RPMI7951 (cell line): ENCODE data around the gene KLRG1. TPM values are rescaled to one million over a fixed set of nuclear protein-coding genes. Genes with fewer than 3 reads are reported as not detected.

ENCODE experiments used
- DNase-seq: peaks from one replicate; pipeline ENCODE4 v3.0.0-alpha.2; 2012; ENCODE audit warnings: low read depth
- total RNA-seq: library from RNA; depleted of rRNA; stranded (reverse); fragments of >200 nt; shearing (Covaris generic); gene quantifications from 2 replicates; pipeline ENCODE4 v1.2.3, GENCODE V29; 2014

The KLRG1 gene
- total RNA-seq, 1 experiment from 2014 or later = 1.4 TPM

- no peak for DNase-seq
These were observed 4.1 kb upstream of the KLRG1 start for GRCh38 chr12:8985213-8985754.

GRCh38 chr12:8987163-8987562, 2.2 kb upstream of the KLRG1 start:
- DNase-seq = no peak

- no peak for DNase-seq
These were observed 1.7 kb upstream of the KLRG1 start for GRCh38 chr12:8987685-8988084.

GRCh38 chr12:8991371-8992345, 2.3 kb downstream of the KLRG1 start:
- DNase-seq = no peak

- DNase-seq = no peak
These were observed 4.5 kb downstream of the KLRG1 start for GRCh38 chr12:8993827-8994226.

- no peak for DNase-seq
These were observed 5.9 kb downstream of the KLRG1 start for GRCh38 chr12:8995021-8995775.

GRCh38 chr12:8996682-8997405, 7.5 kb downstream of the KLRG1 start:
- DNase-seq = peak; percentile 54

- DNase-seq = no peak
These were observed 11.9 kb downstream of the KLRG1 start for GRCh38 chr12:9001233-9001632.

- no peak for DNase-seq
These were observed 13.0 kb downstream of the KLRG1 start for GRCh38 chr12:9002335-9002734.

GRCh38 chr12:9022592-9022991, 33.2 kb downstream of the KLRG1 start:
- DNase-seq = no peak

- no peak for DNase-seq
These were observed 35.2 kb downstream of the KLRG1 start for GRCh38 chr12:9024512-9024911.

- no peak for DNase-seq
These were observed 38.1 kb downstream of the KLRG1 start for GRCh38 chr12:9027161-9028059.

GRCh38 chr12:9030776-9031175, 41.4 kb downstream of the KLRG1 start:
- DNase-seq = no peak

GRCh38 chr12:9032202-9032964, 43.0 kb downstream of the KLRG1 start:
- no peak for DNase-seq

- DNase-seq = no peak
These were observed 44.0 kb downstream of the KLRG1 start for GRCh38 chr12:9033265-9033887.

- no peak for DNase-seq
These were observed 44.7 kb downstream of the KLRG1 start for GRCh38 chr12:9034095-9034494.

- no peak for DNase-seq
These were observed 46.9 kb downstream of the KLRG1 start for GRCh38 chr12:9036227-9036626.

- no peak for DNase-seq
These were observed 48.1 kb downstream of the KLRG1 start for GRCh38 chr12:9037431-9037830.

- DNase-seq = peak; percentile 36
These were observed 50.1 kb downstream of the KLRG1 start for GRCh38 chr12:9039397-9039977.
